AG04449 (cell line): ENCODE data around the gene ITGA11.

ENCODE experiments used
- CTCF ChIA-PET: fragments of 350-600 bp; formaldehyde crosslinking; extraction: SDS; loops from one replicate; lab custom pipeline; 2021; ENCODE audit warnings: antibody characterized with exemption; lab: Yijun Ruan, JAX
- POLR2A ChIA-PET: fragments of 400-600, 350-600 bp; formaldehyde crosslinking; extraction: SDS; loops from one replicate; lab custom pipeline; 2020; ENCODE audit warnings: antibody characterized with exemption, inconsistent platforms; lab: Yijun Ruan, JAX
- DNase-seq: peaks from one replicate; pipeline ENCODE4 v3.0.0-alpha.2; 2010; ENCODE audit warnings: low read depth, low spot score
- H3K4me3 ChIP-seq: 2 replicates; pipeline ENCODE4 v1.5.1; 2011; ENCODE audit warnings: low read depth, mild to moderate bottlenecking, control low read depth, low read length
- TF ChIP-seq, protein P1 (sequence below): IDR thresholded peaks from one replicate; pipeline ENCODE4 v1.5.1; 2011; ENCODE audit warnings: mild to moderate bottlenecking, moderate library complexity, low read length, control low read depth, inconsistent platforms; ENCODE audit not compliant: insufficient read depth; ENCODE audit errors: missing control alignments

Gene ITGA11

DNA sequence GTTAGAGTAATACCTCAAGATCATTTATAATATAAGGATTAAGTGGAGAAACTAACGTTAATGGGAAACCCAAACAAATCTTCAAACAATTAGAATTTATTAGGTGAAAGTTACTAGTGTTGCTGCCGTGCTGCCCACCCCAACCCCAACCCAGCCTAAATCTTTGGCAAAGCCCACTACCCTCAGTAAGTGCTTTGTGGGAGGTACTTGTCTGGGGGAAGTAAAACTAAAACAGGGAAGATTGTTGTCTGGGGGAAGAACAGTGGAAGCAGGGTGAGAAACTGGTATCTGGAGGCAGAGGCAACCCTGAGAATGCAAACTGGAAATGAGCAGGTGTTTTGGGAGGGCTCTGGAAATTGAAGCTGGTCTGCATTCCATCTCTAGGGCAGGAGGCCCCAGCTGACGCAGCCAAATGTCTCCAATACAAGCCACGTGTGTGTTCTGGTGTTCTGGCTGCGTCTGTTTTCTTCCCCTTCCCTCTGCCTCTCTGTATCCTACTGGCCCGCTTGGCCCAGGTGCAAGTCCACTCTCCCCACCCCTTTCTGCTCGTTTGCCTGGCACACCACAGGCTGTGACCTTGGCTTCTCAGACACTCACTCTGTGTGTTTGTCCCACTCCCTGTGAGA is 121.7 kb downstream of the ITGA11 start:
- no peak for DNase-seq
- no peak overlapping the region for H3K4me3 ChIP-seq
- CTCF ChIA-PET, result interaction anchor here (1.3 to 5.0 kb wide), 3 partner anchors 57 to 242 kb away, joined by 5 to 68 read pairs (median 6); no protein-coding TSS in a partner anchor
- POLR2A ChIA-PET, result no interaction called here
- TF ChIP-seq, protein P1, sequence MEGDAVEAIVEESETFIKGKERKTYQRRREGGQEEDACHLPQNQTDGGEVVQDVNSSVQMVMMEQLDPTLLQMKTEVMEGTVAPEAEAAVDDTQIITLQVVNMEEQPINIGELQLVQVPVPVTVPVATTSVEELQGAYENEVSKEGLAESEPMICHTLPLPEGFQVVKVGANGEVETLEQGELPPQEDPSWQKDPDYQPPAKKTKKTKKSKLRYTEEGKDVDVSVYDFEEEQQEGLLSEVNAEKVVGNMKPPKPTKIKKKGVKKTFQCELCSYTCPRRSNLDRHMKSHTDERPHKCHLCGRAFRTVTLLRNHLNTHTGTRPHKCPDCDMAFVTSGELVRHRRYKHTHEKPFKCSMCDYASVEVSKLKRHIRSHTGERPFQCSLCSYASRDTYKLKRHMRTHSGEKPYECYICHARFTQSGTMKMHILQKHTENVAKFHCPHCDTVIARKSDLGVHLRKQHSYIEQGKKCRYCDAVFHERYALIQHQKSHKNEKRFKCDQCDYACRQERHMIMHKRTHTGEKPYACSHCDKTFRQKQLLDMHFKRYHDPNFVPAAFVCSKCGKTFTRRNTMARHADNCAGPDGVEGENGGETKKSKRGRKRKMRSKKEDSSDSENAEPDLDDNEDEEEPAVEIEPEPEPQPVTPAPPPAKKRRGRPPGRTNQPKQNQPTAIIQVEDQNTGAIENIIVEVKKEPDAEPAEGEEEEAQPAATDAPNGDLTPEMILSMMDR, result no peak

DNA sequence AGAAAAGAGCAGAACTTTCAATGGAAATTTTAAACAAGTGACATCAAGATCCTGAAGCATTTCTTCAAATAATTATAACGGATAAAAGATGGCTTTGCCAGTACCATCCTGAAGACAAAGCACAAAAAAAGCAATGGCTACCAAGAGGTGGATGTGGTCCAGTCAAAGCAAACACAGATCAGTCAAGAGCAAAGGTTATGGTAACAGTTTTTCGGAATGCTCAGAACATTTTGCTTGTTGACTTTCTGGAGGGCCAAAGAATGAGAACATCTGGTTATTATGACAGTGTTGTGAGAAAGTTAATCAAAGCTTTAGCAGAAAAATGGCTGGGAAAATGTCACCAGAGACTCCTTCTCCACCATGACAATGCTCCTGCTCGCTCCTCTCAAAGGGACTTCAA is 122.9 kb downstream of the ITGA11 start:
- ChIA-PET POLR2A (no interaction called here), CTCF (interaction anchor here (4.2 to 5.0 kb wide), 2 partner anchors 56 to 243 kb away, joined by 43 to 68 read pairs; no protein-coding TSS in a partner anchor)
- no peak overlapping the region for H3K4me3 ChIP-seq
- DNase-seq, result no peak
- TF ChIP-seq, protein P1, result no peak

DNA sequence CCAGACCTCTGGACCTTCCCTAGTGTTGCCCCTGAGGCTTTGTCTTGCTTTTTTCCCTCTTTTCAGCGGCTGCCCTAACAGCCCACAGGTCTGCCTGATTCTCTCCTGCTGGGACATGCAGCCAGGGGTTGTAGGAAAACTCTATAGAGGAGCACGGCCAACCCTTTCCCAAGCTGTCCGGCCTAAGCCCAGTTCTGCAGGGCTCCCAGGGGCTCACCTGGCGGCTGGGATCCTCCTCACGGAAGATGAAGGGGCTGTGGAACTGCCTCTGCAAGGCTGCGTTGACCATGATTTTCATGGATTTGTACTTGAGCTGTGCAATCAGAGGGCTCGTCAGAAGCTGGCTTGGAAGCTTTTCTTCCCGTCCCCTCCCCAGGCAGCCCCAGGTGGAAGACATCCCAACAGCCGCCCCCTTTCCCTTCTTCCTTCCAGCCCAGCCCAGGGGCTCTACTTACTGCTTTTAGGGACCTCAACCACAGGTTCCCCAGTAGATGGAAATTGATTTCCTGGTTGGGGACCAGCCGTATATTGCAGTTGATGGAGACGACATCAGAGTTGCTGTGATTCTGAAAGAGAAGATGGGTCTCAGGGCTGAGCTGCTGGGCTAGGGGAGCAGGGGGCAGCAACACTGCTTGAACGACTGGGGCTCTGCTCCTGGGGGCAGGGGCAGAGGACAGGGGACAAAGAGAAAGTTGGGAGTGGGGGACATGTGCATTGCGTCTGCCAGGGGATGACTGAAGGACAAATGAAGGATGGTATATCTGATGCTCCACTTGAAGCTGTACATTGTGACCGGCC is 124.6 kb downstream of the ITGA11 start:
- DNase-seq, result no peak
- TF ChIP-seq, protein P1, result no peak
- CTCF ChIA-PET, result interaction anchor here (0.7 to 5.0 kb wide), 30 partner anchors 8 to 568 kb away, joined by 3 to 68 read pairs (median 5); no protein-coding TSS in a partner anchor
- H3K4me3 ChIP-seq, result no peak overlapping the region
- POLR2A ChIA-PET, result no interaction called here

DNA sequence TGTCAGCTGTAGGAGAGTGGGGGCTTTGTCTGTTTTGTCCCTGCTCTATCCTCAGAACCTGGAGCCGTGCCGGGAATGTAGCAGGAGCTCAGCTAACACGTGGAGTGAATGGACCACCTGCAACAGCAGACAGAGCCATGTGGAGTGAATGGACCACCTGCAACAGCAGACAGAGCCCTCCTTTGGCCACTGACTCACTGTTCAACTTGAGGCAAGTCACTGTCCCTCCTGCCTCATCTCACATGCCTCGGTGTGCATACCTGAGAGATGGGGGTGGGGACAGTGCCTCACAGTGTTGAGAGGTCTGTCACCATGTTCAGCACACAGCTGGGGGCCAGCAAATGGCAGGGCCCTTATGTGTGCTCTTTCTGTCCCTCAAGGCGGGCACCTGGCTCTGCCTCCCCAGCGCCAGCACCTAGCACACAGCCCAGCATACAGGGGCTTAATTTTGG is 126.5 kb downstream of the ITGA11 start:
- ChIA-PET POLR2A (no interaction called here), CTCF (interaction anchor here (1.3 to 5.0 kb wide), 11 partner anchors 10 to 570 kb away, joined by 4 to 68 read pairs (median 9); no protein-coding TSS in a partner anchor)
- H3K4me3 ChIP-seq, result no peak overlapping the region
- TF ChIP-seq, protein P1, result no peak
- no peak for DNase-seq

DNA sequence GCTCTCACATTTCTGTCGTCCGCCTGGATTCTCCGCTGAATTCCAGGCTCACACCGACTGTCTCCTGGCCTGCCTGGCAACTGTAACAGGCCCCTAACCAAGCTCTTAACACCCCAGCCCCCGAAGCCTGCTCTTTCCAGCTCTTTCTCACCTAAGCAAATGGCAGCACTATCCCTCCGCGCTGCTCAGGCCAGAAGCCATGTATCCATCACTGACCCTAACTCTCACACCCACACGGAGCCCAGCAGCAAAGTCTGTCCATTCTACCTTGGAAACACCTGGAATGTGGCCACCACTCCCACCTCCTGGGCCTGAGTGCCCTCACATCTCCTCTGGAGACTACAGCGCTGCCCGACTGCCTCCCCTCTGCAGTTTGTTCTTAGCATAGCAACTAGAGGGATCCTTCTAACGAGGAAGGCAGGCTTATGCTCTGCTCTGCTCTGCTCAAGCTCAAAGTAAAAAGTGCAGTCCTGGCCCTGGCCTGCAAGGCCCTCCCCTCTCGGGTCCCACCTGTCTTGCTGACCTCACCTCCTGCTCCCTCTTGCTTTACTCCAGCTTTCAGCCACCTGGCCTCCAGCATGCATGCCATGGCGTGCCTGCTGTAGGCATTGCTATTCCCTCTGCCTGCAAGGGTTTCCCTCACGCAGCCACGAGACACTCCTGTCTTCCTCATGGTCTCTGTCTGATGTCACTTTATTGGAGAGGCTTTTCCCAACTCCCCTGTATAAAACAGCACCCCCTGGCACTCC is 127.2 kb downstream of the ITGA11 start:
- CTCF ChIA-PET, result interaction anchor here (1.0 to 5.0 kb wide), 8 partner anchors 11 to 571 kb away, joined by 4 to 68 read pairs (median 8); no protein-coding TSS in a partner anchor
- DNase-seq, result no peak
- POLR2A ChIA-PET, result interaction anchor here (0.7 kb wide), 1 partner anchor 51 kb away, joined by 4 read pairs; no protein-coding TSS in a partner anchor
- H3K4me3 ChIP-seq, result no peak overlapping the region
- TF ChIP-seq, protein P1, result no peak
